ENCODE data around the gene ZNF546.

Gene ZNF546

DNA sequence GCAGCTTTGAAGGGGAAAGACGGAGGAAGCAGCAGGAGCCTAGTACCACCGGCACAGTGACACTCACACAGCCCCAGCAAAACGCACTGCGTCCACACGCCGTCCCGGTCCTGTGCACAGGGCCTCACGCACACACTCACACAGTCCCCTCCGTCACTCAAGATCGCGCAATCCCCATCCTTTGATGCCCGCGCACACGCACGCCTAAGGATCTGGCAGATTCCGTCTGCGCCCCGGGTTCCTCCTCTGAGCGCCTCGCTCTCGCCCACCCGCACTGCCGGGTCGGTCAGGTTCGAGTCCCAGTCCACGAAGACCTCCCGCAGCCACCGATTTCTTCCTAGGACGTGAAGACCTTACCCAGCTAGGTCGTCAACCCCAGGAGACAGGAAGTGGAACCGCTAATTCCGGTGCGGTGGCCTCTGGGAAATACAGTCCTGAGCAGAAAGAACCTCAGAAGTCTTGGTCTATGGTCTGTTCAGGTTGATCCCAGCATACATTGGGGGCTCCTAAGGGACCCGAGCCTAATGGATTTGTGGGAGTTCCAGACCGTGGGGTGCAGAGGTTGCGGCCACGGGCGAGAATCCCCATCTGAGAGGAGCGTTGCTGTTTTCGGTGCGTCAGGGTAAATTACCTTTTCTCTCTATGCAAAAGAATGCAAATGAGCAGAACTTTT is 59.1 kb downstream of the ZNF546 start, which contains the start of gene ZNF780B:
Gene ZNF780B, minus strand, starts transcription at position 400 of the 673 bp plus-strand sequence. CDS start 5,899 bp downstream, outside the sequence.
- peak; percentile 18 for DNase-seq (ENCODE audit: low read depth)

DNA sequence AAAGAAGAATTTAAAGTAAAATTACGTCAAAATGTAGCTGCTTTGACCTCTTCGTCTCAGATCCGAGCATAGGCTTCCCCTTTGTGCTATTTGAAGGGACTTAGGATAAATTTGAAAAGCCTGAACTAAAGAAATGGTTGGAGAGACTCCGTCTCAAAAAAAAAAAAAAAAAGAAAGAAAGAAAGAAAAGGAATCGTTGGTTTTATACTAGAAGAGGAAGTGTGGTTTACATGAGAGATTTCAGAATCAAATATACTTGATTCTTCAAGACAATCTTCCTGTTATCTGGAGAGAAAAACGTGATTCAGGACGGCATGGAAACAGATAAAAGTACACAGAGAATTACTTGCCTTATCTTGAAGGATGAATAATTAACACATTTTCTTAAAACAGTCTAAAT is 59.6 kb downstream of the ZNF546 start:
- no peak for DNase-seq (ENCODE audit: low read depth)

DNA sequence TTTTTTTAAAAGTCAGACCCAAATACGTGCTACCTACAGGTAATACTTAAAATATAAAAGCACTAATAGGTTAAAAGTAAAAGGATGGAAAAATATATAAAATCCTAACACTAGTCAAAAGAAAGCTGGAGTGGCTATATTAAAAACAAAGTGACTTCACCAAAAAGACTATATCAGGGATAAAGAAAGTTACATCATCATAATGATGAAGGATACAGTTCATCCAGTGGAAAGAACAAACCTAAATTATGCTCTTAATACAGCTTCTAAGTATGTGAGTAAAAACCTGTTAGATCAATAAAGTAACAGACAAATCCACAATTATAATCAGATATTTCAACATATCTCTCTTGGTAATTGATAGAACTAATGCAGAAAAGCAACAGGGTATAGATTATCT is 60.3 kb downstream of the ZNF546 start:
- DNase-seq (ENCODE audit: low read depth) = no peak

DNA sequence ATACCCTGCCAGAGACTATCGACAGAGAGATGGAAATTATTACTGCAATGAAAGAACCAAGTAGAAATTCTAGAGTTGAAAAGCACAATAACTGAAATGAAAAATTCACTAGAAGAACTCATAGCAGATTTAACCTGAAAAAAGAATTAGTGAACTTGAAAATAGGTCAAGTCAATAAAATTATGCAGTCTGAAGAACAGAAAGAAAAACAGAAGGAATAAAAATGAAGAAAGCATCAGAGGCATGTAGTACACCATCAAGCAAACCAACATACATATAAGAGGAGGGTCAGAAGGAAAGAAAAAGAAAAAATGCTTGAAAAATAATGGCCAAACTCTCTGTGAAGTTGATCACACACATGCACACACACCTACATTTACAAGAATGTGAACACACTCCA is 62.8 kb downstream of the ZNF546 start:
- no peak for DNase-seq (ENCODE audit: low read depth)

DNA sequence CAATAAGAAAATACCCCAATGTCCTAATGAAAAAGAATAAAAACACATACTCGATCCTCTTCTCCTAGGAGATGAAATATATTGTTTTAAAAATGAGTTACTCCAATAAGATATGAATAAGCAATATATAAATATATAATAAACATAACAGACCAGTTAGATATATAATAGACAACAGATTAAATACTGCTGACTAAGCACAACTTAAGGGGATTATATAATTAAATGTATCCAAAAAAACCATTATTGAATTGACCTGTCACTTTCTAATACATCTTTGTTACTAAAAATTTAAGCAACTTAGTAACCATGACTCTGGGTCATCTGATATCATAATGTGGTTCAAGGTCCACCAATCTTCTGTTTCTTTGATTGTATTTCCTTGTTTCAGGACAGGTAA is 73.2 kb downstream of the ZNF546 start:
- no peak for DNase-seq (ENCODE audit: low read depth)
